ENCODE data around the gene SLC35A4.

The SLC35A4 gene

DNA sequence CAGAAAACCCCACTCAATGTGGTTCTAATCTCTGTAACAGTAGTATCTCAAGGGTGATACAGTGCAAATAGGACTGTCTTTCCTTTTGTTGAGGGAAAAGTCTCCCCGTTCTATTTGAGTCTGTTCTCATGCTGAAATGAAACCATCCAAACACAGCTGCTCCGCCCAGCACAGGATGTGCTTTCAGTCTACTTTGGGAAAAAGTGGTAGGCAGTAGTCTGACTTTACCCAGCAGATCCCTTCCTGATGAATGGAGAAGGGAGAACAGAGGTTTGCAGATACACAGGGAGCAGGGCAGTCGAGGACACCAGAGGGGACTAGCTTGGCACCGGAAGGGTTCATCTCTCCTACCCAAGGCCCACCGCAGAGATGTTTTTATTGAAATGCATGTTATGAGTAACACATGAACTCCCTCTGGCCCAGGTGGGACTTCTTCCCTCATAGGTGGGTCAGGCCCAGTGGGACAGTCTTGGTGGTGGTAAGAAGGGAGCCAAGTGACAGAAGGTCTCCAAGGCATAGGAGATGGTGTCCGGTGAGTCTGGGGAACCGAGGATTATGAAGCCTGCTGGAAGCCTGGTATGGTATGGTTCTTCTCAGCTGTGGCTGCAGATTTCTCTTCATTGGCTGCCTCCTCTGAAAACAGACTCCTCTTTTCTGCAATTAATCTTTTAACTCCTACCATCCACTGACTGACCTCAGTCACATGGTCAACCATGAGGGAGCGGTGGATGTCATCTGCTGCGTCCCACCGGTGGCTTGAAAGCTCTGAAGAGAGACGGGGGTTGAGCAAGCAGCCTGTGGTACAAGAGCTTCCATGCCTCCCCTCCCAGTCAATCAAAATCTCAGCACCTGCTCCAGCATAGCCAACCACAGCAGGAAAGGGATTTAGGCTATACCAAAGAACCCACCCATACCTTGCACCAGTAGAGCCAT is 14.2 kb upstream of the SLC35A4 start:
- TF ChIP-seq JUND (IDR thresholded peaks at IDR 0.05; ENCODE audit: low read depth), result no peak
- in situ Hi-C loops (cut with HindIII; ENCODE audit: low pct_unique_long_range_greater_than_20kb, low sequenced_read_pairs), result no loop called here
- DNase-seq (ENCODE audit: low read depth in 1 of 2, low spot score in 1 of 2), result no peak

GRCh38 chr5:140551872-140552271 is 12.8 kb upstream of the SLC35A4 start:
- no peak for DNase-seq (ENCODE audit: low read depth in 1 of 2, low spot score in 1 of 2)
- in situ Hi-C loops (cut with HindIII; ENCODE audit: low pct_unique_long_range_greater_than_20kb, low sequenced_read_pairs), result no loop called here
- no peak for TF ChIP-seq JUND (IDR thresholded peaks at IDR 0.05; ENCODE audit: low read depth)

DNA sequence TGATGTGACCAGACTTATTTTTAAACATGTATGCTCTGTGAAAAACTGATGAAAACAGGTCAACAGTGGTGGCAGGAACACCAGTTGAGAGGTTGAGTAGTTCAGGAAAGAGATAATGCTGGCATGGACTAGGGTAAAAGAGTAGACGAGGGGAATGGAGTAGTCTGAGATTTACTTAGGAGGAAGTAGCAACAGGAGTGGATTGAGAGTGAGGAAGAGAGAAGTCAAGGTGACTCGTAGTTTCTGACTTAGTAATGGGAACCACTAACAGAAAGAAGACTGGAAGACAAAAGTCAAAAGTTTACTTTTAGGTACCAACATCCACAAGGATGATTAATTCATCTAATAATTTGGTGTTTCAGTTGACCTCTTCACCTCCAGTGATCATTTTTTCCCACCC is 11.0 kb upstream of the SLC35A4 start:
- no peak for TF ChIP-seq JUND (IDR thresholded peaks at IDR 0.05; ENCODE audit: low read depth)
- DNase-seq (ENCODE audit: low read depth in 1 of 2, low spot score in 1 of 2), result no peak
- in situ Hi-C loops (cut with HindIII; ENCODE audit: low pct_unique_long_range_greater_than_20kb, low sequenced_read_pairs), result no loop called here

- DNase-seq (ENCODE audit: low read depth in 1 of 2, low spot score in 1 of 2), result no peak
These were observed 10.2 kb upstream of the SLC35A4 start for GRCh38 chr5:140554454-140554853.

DNA sequence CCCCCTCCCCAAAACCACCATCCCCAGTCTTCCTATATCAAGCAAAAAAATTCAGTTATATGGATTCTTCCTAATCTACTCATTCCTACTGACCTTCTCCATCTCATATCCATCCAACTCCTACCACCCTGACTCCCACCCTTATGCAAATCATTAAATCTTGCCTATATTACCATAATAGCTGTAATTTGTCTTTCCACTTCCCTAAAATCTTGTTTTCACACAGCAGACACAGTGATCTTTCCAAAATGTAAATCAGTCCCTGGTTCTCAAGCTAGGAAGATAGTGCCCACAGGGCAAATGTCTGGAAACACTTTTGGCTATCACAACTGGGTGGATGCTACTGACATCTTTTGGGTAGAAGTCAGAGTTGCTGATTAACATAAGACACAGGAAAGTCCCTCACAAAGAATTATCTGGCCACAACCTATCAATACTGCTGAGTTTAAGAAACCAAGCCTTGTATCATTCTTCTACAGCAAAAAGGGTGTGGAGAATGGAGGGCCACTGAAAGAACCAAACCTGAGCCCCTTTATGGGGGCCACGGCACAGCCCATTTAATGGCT is 8.8 kb upstream of the SLC35A4 start:
- in situ Hi-C loops (cut with HindIII; ENCODE audit: low pct_unique_long_range_greater_than_20kb, low sequenced_read_pairs), result no loop called here
- no peak for DNase-seq (ENCODE audit: low read depth in 1 of 2, low spot score in 1 of 2)

More at GRCh38 chr5:140554454-140554853, 10.2 kb upstream of the SLC35A4 start:
- in situ Hi-C loops (cut with HindIII; ENCODE audit: low pct_unique_long_range_greater_than_20kb, low sequenced_read_pairs), result no loop called here
- TF ChIP-seq JUND (IDR thresholded peaks at IDR 0.05; ENCODE audit: low read depth), result no peak

DNA sequence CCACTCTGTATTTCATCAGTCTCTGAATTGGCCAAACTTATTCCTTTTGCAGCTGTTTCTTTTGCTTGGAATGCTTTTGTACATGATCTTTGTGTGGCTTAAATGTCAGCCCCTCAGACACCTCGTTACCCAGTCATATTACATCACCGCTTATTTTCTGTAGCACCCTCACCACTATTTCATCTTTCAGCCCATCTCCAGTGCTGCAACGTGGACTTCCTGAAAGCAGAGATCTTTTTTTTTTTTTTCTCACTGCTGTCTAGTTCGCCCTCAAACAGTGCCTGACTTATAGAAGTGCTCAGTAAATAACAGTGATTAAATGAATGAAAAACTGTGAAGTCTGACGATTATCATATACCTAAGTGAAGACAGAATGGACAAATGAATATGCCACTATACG is 8.2 kb upstream of the SLC35A4 start:
- in situ Hi-C loops (cut with HindIII; ENCODE audit: low pct_unique_long_range_greater_than_20kb, low sequenced_read_pairs), result no loop called here
- DNase-seq (ENCODE audit: low read depth in 1 of 2, low spot score in 1 of 2), result no peak
- no peak for TF ChIP-seq JUND (IDR thresholded peaks at IDR 0.05; ENCODE audit: low read depth)

More for the DNA sequence above, 8.8 kb upstream of the SLC35A4 start:
- no peak for TF ChIP-seq JUND (IDR thresholded peaks at IDR 0.05; ENCODE audit: low read depth)

DNA sequence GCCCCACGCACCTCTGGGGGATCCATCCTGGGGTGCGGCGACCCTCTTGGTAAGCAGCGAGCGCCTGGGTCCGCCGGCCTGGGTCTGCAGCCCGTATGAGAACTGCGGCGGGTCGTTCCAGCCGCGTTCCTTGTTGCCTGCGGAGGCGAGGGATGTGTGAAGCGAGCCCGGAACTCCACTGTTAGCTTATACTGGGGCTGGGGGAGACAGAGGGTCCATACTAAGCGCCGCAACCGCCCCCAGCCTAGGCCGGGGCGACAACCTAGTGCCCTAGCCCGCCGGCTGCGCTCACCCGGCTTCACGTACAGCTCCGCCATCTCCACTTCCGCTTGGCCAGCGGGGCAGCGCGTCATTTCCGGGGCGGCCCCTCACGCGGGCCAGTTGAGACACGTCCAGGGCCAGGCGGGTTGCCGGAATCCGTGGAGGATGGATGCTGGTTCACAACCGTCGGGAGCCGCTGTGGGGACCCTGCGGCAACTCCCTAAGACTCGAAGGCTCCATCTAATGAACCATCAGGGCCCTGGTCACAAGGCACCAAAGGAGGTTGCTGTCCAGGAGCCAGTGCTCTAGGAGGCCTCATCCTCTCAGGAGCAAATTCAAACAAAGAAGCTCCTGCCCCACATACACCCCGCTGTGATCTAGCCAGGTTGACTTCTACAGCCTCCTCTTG is 7.4 kb upstream of the SLC35A4 start, which contains the start of gene SRA1:
Gene SRA1, minus strand, starts transcription at position 338 of the 670 bp plus-strand sequence. Its CDS starts 21 bp downstream, at position 317.
- peak; percentile 95 for DNase-seq (ENCODE audit: low read depth in 1 of 2, low spot score in 1 of 2)
- TF ChIP-seq JUND (IDR thresholded peaks at IDR 0.05; ENCODE audit: low read depth), result no peak
- in situ Hi-C loops (cut with HindIII; ENCODE audit: low pct_unique_long_range_greater_than_20kb, low sequenced_read_pairs), result no loop called here

GRCh38 chr5:140557965-140558364 is 6.7 kb upstream of the SLC35A4 start:
- in situ Hi-C loops (cut with HindIII; ENCODE audit: low pct_unique_long_range_greater_than_20kb, low sequenced_read_pairs), result no loop called here
- no peak for DNase-seq (ENCODE audit: low read depth in 1 of 2, low spot score in 1 of 2)
- no peak for TF ChIP-seq JUND (IDR thresholded peaks at IDR 0.05; ENCODE audit: low read depth)

DNA sequence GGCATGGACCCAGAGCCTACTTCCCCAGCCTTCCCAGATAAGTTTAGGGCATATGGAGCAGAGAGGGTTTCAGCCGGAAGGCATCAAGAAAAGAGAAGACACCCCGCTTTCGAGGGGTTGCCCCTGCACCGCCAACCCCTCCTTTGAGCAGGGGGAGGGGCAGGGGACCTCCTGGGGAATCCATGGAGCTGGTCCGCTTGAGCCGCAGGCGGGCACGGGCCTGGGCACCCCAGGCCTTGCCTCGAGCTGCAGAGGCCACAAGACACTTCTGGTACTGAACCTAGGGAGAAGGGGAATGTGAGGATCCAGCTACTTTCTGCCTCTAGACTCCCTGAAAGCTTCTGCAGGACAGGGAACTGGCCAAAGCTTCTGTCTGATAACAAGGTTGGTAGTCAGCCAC is 6.1 kb upstream of the SLC35A4 start:
- in situ Hi-C loops (cut with HindIII; ENCODE audit: low pct_unique_long_range_greater_than_20kb, low sequenced_read_pairs), result no loop called here
- no peak for TF ChIP-seq JUND (IDR thresholded peaks at IDR 0.05; ENCODE audit: low read depth)
- no peak for DNase-seq (ENCODE audit: low read depth in 1 of 2, low spot score in 1 of 2)

DNA sequence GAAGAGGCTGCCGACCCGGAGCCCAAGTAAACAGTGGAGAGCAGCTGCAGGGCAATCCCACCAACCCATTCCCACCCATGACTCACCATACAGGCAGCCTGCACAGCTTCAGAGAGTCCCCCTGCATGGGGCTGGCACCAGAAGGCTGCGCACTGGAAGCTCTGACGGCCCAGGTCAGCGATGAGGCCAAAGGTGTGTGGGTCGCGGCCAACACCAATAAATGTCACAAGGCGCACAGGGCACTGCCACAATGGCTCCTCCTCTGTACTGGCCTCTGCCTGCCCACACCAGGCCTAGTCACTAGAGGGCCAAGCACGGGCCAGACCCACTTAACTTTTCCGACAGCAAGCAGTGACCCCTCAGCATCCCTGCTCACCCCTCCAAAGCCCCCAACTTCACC is 4.4 kb upstream of the SLC35A4 start:
- no peak for TF ChIP-seq JUND (IDR thresholded peaks at IDR 0.05; ENCODE audit: low read depth)
- in situ Hi-C loops (cut with HindIII; ENCODE audit: low pct_unique_long_range_greater_than_20kb, low sequenced_read_pairs), result no loop called here
- no peak for DNase-seq (ENCODE audit: low read depth in 1 of 2, low spot score in 1 of 2)

- in situ Hi-C loops (cut with HindIII; ENCODE audit: low pct_unique_long_range_greater_than_20kb, low sequenced_read_pairs), result no loop called here
- DNase-seq (ENCODE audit: low read depth in 1 of 2, low spot score in 1 of 2), result no peak
- TF ChIP-seq JUND (IDR thresholded peaks at IDR 0.05; ENCODE audit: low read depth), result no peak
These were observed 2.7 kb upstream of the SLC35A4 start for GRCh38 chr5:140561753-140562523.

DNA sequence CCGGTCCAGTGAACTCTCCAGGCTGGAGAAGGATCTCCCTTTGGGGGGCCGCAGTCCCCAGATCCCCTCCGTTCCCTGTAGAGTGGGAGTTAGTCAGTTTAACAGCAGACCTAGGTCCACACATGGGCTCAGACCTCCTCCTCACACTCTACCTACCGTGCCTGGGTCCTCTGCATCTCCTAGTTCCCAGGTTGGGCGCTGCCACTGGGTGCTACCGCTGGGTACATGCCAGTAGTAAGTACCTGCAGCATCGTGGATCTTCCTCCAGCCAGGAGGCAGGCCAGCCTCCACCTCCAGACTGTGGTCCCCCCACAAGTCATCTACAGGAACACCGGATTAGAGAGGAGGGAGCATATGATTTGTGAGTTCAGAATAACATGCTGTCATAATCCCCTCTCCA is 1.0 kb upstream of the SLC35A4 start:
- peak in 1 of 2 experiments; percentile 32 for DNase-seq (ENCODE audit: low read depth in 1 of 2, low spot score in 1 of 2)
- no peak for TF ChIP-seq JUND (IDR thresholded peaks at IDR 0.05; ENCODE audit: low read depth)
- in situ Hi-C loops (cut with HindIII; ENCODE audit: low pct_unique_long_range_greater_than_20kb, low sequenced_read_pairs), result no loop called here

All from T47D (cell line).